DND-41 (cell line): Measurements from ENCODE around the gene LDB2.

Source experiments
- ATAC-seq: fragments of 200-7000 bp; cut with Tn5 transposase; 3 replicates; pipeline ENCODE4 v1.9.1; 2021; ENCODE audit warnings: low read depth; ENCODE audit not compliant: insufficient read depth
- DNase-seq: peaks from one replicate; pipeline ENCODE4 v3.0.0-alpha.2; 2020
- H2AFZ ChIP-seq: 2 replicates; pipeline ENCODE4 v1.6.0; 2012; ENCODE audit warnings: low read depth, low read length
- H3K27ac ChIP-seq: 2 replicates; pipeline ENCODE4 v1.5.1; 2012; ENCODE audit warnings: low read length, inconsistent platforms
- H3K27me3 ChIP-seq: fragments of 200-600 bp; sonication (generic); 2 replicates; pipeline ENCODE4 v1.6.0; 2012; ENCODE audit warnings: low read length, mild to moderate bottlenecking, inconsistent platforms; ENCODE audit not compliant: insufficient read depth, poor library complexity
- H3K36me3 ChIP-seq: 2 replicates; pipeline ENCODE4 v1.5.1; 2012; ENCODE audit warnings: low read length, inconsistent platforms; ENCODE audit not compliant: insufficient read depth
- H3K4me1 ChIP-seq: 2 replicates; pipeline ENCODE4 v1.5.1; 2012; ENCODE audit warnings: mild to moderate bottlenecking, low read length; ENCODE audit not compliant: insufficient read depth
- H3K4me2 ChIP-seq: 2 replicates; pipeline ENCODE4 v1.6.0; 2012; ENCODE audit warnings: mild to moderate bottlenecking, moderate library complexity, low read length, inconsistent platforms; ENCODE audit not compliant: insufficient read depth
- H3K4me3 ChIP-seq, 2 experiments: fragments of 200-600 bp in 1 of 2; shearing (Covaris generic) in 1 of 2; 2 replicates each; pipeline ENCODE4 v1.5.1; 2012 to 2016; ENCODE audit warnings: inconsistent platforms in 2 of 2, low read length in 2 of 2, mild to moderate bottlenecking in 2 of 2, low read depth in 1 of 2, moderate library complexity in 1 of 2
- H3K79me2 ChIP-seq: 2 replicates; pipeline ENCODE4 v1.6.0; 2012; ENCODE audit warnings: low read length, inconsistent platforms; ENCODE audit not compliant: insufficient read depth
- H3K9ac ChIP-seq: 2 replicates; pipeline ENCODE4 v1.6.0; 2012; ENCODE audit warnings: low read depth, mild to moderate bottlenecking, inconsistent platforms, low read length, moderate library complexity
- H3K9me3 ChIP-seq: 2 replicates; pipeline ENCODE4 v1.5.1; 2012; ENCODE audit warnings: low read length, moderate library complexity, mild to moderate bottlenecking, inconsistent platforms; ENCODE audit not compliant: insufficient read depth, severe bottlenecking
- H4K20me1 ChIP-seq: 2 replicates; pipeline ENCODE4 v1.6.0; 2012; ENCODE audit warnings: low read length; ENCODE audit not compliant: insufficient read depth
- CTCF ChIP-seq: IDR thresholded peaks from 2 replicates; pipeline ENCODE4 v1.5.1; 2012; ENCODE audit warnings: borderline replicate concordance, low read length, moderate library complexity, mild to moderate bottlenecking; ENCODE audit not compliant: poor library complexity, severe bottlenecking; ENCODE audit errors: extremely low read depth
- EZH2 ChIP-seq: IDR thresholded peaks from 3 replicates; pipeline ENCODE4 v1.6.1; 2012; ENCODE audit warnings: borderline replicate concordance, low read depth, mild to moderate bottlenecking, moderate library complexity, low read length, inconsistent platforms; ENCODE audit not compliant: severe bottlenecking

Gene LDB2

GRCh38 chr4:16790508-16790907 is 107.9 kb downstream of the LDB2 start:
- Histone ChIP-seq H3K79me2 (no peaks in the 10 kb centered on the region), H3K9me3 (no peaks in the 10 kb centered on the region), H3K4me3 (no peak overlapping the region), H3K4me1 (no peaks in the 10 kb centered on the region), H4K20me1 (no peaks in the 10 kb centered on the region), H3K9ac (no peak overlapping the region), H3K27me3 (peaks cover 10% of the 10 kb centered on the region), H3K36me3 (no peaks in the 10 kb centered on the region), H3K4me2 (no peak overlapping the region), H3K27ac (no peak overlapping the region), H2AFZ (no peak overlapping the region)
- DNase-seq = no peak
- TF ChIP-seq CTCF (no peak), EZH2 (no peak)
- no peak for ATAC-seq

GRCh38 chr4:16788868-16789267 is 109.6 kb downstream of the LDB2 start:
- no peak overlapping the region for H3K4me2 ChIP-seq
- H3K27me3 ChIP-seq = peaks cover 10% of the 10 kb centered on the region
- no peak for DNase-seq
- no peaks in the 10 kb centered on the region for H3K36me3 ChIP-seq
- TF ChIP-seq CTCF (no peak), EZH2 (no peak)
- H3K4me3 ChIP-seq = no peak overlapping the region
- no peaks in the 10 kb centered on the region for H4K20me1 ChIP-seq
- H3K27ac ChIP-seq = no peak overlapping the region
- no peaks in the 10 kb centered on the region for H3K79me2 ChIP-seq
- no peaks in the 10 kb centered on the region for H3K9me3 ChIP-seq
- H3K9ac ChIP-seq = no peak overlapping the region
- H3K4me1 ChIP-seq = no peaks in the 10 kb centered on the region
- no peak overlapping the region for H2AFZ ChIP-seq
- no peak for ATAC-seq

GRCh38 chr4:16785793-16786527 is 112.5 kb downstream of the LDB2 start:
- Histone ChIP-seq H3K36me3 (no peaks in the 10 kb centered on the region), H3K27me3 (peaks cover 7% of the 10 kb centered on the region), H3K27ac (no peak overlapping the region), H3K4me3 (no peak overlapping the region), H3K4me1 (no peaks in the 10 kb centered on the region), H2AFZ (no peak overlapping the region), H3K4me2 (no peak overlapping the region), H4K20me1 (no peaks in the 10 kb centered on the region), H3K79me2 (no peaks in the 10 kb centered on the region), H3K9me3 (no peaks in the 10 kb centered on the region), H3K9ac (no peak overlapping the region)
- no peak for DNase-seq
- TF ChIP-seq CTCF = no peak
- TF ChIP-seq EZH2 = no peak
- no peak for ATAC-seq

GRCh38 chr4:16783119-16783518 is 115.3 kb downstream of the LDB2 start:
- no peak for ATAC-seq
- no peak for TF ChIP-seq EZH2
- TF ChIP-seq CTCF = no peak
- H3K27ac ChIP-seq = no peak overlapping the region

More at GRCh38 chr4:16783119-16783518, 115.3 kb downstream of the LDB2 start:
- H3K9ac ChIP-seq = no peak overlapping the region
- H3K36me3 ChIP-seq = no peaks in the 10 kb centered on the region
- no peak overlapping the region for H2AFZ ChIP-seq
- no peak overlapping the region for H3K4me2 ChIP-seq
- no peaks in the 10 kb centered on the region for H4K20me1 ChIP-seq
- peaks cover 7% of the 10 kb centered on the region for H3K27me3 ChIP-seq
- no peak overlapping the region for H3K4me3 ChIP-seq
- H3K79me2 ChIP-seq = no peaks in the 10 kb centered on the region
- H3K4me1 ChIP-seq = no peaks in the 10 kb centered on the region
- no peaks in the 10 kb centered on the region for H3K9me3 ChIP-seq
- DNase-seq = no peak
